Suprapubic skin (tissue), 4 donors: ENCODE results near the gene TP53TG5.

Experiments
- CTCF ChIP-seq, 2 donors: fragments of 200-600 bp in 1 of 2; fragments of 450-650 bp in 1 of 2; sonication (generic) in 1 of 2; IDR thresholded peaks; one replicate each; pipeline ENCODE4 v1.5.1; 2016 to 2019; ENCODE audit warnings: antibody characterized with exemption in 2 of 2, mild to moderate bottlenecking in 1 of 2, moderate library complexity in 1 of 2
- POLR2A ChIP-seq, 2 donors: fragments of 450-650 bp; IDR thresholded peaks; one replicate each; pipeline ENCODE4 v1.6.1; 2017; ENCODE audit warnings: antibody characterized with exemption in 2 of 2, mild to moderate bottlenecking in 2 of 2, moderate library complexity in 2 of 2
- POLR2AphosphoS5 ChIP-seq, 3 donors: sonication (generic); formaldehyde crosslinking; IDR thresholded peaks; one replicate each; pipeline ENCODE4 v1.6.1; 2017; ENCODE audit warnings: antibody characterized with exemption in 3 of 3

GRCh38 chr20:45413479-45413878, 35.4 kb upstream of the TP53TG5 start:
- TF ChIP-seq POLR2AphosphoS5 (IDR thresholded peaks at IDR 0.05) (no peak), CTCF (IDR thresholded peaks at IDR 0.05) (no peak), POLR2A (IDR thresholded peaks at IDR 0.05) (no peak)
